ENCODE data around the gene IFI16.

DNA sequence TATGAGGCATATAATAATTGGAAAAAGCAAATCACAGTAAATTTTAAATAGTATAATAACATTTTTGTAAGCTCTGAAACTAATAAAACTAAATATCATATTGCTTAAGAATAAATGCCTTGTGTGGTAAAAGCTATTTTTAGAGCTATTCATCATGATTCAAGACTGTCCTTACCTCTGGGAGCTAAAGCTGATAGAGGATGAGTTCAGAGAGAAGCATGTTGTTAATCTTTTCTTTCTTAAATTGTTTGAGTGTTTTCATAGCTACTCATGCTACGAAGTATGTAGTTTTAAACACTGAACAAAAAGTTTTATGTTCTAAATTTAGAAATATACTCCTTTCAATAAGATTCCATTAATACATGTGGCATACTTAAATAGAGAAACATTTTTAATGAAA is 30.5 kb downstream of the IFI16 start:
- TF ChIP-seq, protein P1, sequence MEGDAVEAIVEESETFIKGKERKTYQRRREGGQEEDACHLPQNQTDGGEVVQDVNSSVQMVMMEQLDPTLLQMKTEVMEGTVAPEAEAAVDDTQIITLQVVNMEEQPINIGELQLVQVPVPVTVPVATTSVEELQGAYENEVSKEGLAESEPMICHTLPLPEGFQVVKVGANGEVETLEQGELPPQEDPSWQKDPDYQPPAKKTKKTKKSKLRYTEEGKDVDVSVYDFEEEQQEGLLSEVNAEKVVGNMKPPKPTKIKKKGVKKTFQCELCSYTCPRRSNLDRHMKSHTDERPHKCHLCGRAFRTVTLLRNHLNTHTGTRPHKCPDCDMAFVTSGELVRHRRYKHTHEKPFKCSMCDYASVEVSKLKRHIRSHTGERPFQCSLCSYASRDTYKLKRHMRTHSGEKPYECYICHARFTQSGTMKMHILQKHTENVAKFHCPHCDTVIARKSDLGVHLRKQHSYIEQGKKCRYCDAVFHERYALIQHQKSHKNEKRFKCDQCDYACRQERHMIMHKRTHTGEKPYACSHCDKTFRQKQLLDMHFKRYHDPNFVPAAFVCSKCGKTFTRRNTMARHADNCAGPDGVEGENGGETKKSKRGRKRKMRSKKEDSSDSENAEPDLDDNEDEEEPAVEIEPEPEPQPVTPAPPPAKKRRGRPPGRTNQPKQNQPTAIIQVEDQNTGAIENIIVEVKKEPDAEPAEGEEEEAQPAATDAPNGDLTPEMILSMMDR (IDR thresholded peaks at IDR 0.05; ENCODE audit: low read length), result no peak
- TF ChIP-seq EZH2 (optimal IDR thresholded peaks at IDR 0.05; ENCODE audit: low read depth, low read length), result no peak
- TF ChIP-seq EZH2phosphoT487 (IDR thresholded peaks at IDR 0.05; ENCODE audit: low read length), result no peak
